Stimulated activated CD8-positive, alpha-beta memory T cell treated with anti-CD3 and anti-CD28 coated beads, Interleukin-4, amount 100 ng/mL, for 4 hours (primary cell): ENCODE measurements around the gene C17orf50.

Experiments
- DNase-seq, 2 donors: peaks; one replicate each; pipeline ENCODE4 v3.0.0-alpha.2; 2020; ENCODE audit warnings: low read depth in 2 of 2, low spot score in 1 of 2

Gene C17orf50

DNA sequence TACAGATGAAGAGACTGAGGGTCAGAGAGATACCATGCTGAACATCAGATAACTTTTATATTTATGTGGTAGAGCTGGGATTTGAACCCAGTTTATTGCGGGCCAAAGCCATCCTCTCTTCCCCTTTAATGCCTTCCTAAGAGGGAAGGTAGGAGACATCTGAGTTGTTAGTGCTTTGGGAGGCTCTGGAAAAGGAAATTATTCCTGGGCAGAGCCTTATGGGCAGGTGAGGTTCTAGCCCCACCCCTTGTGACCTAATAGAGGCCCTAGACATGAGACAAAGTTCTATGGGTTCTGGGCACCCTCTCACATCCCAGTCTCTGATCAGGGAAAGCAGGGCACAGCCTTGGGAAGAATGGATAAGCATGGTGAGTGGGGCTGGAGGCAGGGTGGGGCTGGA is at the start of gene C17orf50:
TSS of gene C17orf50 (plus strand) at position 301 of the 400 bp plus-strand sequence. CDS start at position 356, 55 bp downstream.
- DNase-seq, result no peak

DNA sequence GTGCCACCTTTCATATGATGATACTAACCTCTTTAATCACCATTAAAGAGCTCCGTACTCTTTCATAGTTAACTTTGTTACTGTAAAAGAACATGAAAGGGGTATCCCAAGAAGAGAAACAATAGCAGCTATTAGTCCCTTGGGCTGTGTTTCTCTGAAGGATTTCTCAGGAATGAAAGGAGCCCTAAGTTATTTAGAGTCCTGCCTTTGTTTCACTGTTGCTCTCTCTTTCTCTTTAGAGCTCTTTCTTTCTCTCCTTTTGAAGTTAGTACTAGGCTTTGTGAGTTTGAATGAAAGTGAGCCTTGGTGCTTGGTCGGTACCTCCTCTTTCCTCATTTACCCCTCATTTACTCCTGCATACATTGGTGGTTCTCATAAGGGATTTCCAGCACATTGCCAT is 49.7 kb upstream of the C17orf50 start:
- DNase-seq, result no peak

DNA sequence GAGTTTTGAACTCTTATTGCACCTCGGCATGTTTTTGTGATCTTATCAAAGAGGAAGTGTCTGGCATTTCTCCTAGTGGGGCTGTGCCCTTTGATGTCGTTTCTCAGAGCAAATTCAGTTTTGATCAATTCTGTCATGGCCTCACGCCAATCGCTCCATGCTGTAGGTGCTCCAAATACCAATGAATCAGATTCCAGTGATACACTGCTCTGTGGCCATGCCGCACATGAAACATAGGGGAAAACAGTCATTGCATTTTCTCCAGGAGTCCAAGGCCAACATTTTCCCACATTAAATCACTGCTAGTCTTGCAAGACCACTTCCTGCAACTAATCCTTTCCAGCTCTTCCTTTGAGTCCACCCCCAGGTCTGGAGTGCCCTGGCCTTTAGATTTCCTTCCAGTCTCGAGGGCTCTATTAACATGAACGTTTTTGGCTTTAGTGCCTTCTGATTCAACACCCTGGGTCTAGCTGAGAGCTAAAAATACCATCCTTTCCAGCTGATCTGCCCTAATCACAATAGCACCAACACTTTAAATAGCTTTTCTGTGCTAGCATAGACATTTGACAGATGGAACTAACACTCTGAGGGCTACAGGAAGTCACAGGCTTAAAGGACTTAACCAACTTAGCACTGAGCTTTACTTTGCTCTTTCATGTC is 47.5 kb upstream of the C17orf50 start:
- no peak for DNase-seq

DNA sequence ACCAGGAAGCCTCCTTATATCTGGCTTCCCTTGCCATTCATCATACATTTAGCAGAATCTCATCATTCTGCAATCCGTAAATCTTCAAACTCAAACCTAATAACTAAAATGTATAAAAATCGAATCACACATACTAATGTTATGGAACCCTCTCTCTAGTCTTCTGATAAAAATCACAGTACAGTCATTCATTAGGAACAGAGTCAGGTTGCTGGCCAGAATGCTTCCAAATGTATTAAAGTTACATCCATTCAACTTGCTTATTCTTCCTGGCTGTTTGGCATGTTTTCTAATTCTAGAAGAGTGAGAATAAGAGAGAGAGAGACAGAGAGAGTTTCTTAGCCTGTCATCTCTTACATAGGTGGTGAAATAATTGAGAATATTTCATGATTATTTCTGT is 45.7 kb upstream of the C17orf50 start:
- no peak for DNase-seq

DNA sequence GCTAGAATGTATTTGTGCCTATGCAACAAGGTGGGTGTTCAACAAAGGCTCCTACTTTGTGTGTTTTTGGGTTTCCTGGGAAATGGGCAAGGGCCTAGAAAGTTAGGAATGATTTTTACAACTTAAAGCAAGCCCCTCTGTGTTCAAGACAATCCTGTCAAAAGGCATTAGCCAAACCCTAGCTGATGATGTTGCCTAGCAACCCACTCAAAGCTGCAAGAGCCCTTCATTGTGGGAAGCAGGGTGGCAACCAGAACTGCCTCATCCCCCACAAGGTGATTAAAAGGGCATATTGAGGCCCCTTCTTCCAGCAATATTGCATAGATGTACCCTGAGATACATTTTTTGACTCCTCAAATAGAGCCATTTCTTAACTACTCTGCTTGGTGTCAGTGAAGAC is 45.3 kb upstream of the C17orf50 start:
- DNase-seq, result no peak

DNA sequence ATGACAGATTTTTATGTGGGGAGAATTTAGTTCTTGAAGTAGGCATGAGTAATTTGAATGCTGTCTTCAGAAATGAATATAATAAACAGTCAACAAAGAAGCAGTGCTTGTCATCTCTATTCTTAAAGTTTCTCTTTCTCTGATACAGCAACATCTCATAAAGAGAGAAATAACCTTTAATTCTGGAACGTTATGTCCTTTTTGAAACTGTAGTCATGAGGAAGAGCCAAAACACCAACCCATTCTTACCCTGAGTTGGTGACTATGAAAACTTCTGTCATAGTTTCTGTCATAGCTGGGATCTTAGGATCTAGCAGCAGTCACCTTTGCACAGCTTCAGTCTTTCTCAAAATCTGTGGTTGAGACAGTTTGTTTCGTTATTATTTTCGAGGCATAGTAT is 44.5 kb upstream of the C17orf50 start:
- no peak for DNase-seq

DNA sequence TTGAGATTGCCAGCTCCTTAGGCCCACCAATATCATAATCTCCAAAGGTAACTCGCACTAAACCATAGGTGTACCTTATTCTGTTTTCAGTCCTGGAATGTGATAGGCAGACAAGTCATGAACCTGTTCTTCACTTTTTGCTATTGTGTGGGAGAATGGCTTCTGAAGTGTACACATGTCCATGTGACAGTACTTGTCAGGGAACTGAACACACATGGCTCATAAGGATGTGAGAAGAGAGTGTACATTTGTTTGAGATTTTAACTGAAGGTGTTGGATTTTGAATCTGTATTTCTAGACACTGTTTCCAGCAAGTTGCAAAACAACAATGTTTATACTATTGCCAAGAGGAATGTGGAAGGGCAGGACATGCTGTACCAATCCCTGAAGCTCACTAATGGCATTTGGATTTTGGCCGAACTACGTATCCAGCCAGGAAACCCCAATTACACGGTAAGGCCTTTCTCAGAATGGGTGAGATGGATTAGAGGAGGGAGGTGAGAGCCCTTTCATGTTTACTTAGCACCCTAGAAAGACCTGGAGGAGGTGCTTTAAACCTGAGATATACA is 43.7 kb upstream of the C17orf50 start:
- no peak for DNase-seq

DNA sequence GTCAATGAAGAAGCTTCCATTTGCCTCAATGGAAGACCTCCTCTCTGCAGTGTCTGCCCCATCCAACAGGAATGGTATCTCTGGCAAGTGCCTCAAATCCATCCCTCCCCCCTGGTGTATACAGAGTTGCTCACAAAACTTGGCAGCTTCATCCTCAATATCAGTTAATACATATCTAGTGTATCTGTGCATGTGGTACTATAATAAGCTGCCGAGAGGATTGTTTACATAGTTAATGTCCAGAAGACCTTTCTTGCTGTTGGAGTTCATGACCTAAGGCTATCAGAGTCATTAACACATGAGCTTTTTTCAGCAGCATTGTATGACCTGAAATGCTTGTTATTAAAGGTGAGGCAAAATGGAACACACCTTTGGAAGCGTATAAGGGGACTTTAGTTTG is 43.2 kb upstream of the C17orf50 start:
- no peak for DNase-seq

DNA sequence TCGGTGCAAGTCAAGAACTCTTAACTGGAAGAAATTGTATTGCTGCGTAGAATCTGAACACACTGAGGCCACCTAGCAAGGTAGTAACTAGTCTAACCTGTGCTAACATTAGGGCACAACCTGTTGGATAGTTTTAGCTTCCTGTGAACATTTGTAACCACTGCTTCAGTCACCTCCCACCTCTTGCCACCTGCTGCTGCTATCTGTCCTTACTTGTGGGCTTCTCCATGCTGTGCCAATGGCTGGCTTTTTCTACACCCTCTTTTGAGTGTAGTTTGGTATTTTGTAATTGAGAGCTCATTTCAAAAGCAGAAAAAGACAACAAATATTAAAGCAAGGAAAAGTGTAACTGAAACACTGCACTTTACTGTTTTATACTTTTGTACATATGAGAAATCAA is 37.0 kb upstream of the C17orf50 start:
- DNase-seq, result no peak

DNA sequence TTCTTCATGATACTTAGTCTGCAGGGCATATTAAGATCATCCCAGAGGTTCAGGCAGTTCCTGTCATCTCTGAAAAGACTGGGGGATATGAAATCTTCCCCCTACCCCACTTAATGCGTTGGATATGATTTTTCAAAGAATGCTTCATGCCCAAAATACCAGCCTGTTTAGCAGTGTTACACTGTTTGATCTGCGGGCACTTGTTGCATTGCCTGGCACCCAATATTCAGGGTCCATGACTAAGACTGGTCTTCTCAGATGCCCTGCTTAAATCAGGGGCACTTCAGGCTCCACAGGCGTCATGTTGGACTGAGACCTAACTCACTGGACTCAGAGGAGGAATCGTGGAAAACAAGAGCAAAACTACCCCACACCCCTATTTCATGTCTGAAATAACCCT is 35.6 kb upstream of the C17orf50 start:
- DNase-seq, result no peak

DNA sequence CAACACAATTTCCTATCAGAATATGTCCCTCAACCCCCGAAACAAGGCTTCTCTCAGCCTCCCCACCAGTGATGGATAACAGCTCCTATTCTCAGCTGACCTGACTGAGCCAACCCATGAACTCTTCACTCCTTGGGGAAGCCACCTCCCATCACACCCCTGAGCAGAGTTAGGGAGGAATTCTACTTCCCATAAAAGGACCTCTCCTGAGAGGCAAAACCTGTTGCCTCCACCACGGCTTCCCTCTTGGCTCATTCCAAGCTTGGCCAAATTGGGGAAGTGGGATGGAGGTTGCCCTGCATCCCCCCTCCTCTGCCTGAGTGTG is 34.9 kb upstream of the C17orf50 start:
- no peak for DNase-seq

DNA sequence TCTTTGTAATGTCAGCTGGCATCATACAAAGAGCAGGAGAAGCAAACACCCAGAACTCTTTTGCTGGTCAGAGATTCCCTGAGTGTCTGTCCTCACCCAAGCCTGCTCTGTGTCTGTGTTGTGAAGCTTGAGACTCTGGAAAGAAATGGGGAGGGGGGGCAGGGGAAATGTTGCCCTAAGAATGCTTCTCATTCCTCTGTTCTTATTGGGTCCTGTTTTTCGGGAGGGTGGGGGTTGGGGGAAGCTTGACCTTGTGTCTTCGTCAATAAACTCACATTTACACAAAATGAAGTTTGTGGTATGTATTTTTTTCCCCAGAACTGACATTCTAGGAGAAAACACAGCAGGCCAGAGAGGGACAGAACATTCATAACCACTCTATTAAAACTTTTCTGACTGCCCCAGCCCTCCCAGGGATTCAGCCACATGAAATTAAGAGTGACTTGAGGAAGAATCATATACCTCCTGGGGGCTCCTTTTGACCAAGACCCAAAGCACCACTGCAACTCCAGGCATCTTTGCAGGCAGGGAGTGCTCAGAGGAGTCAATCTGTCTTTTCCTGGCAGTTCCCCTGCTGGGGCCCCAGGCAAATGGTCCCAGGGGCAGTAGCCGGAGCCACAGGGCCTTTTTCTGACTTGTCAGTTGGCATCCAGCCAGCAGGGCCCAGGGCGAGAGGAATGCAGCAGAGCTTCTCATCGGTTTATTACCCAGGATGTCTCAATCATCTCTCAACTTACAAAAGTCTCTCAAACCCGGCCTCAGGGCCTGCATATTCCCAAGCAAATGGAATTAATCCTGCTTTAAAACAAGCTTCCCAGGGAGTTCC is 34.3 kb upstream of the C17orf50 start:
- no peak for DNase-seq

DNA sequence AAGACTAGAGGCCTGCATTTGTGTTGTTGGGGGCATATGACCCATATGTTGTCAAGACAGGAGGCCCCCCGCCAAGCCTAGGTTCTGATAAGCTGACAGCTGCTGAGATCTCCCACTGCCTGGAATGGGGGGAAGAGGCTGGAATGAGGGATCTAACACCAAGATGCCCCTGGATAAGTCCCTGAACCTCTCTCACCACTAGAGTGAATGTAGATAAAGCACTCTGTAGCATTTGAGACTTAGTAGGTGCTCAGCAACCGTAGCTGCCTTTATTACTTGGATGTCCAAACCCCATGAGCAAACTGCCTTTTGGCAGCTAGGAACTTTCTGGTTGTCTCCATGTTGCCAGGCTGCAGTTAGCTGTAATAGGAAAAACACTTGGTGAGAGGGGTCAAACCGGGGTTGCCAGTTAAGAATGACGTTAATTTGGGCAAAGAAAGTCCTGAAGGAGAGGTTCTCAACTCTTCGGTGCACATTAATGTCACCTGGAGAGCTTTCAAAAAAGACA is 33.7 kb upstream of the C17orf50 start:
- no peak for DNase-seq

DNA sequence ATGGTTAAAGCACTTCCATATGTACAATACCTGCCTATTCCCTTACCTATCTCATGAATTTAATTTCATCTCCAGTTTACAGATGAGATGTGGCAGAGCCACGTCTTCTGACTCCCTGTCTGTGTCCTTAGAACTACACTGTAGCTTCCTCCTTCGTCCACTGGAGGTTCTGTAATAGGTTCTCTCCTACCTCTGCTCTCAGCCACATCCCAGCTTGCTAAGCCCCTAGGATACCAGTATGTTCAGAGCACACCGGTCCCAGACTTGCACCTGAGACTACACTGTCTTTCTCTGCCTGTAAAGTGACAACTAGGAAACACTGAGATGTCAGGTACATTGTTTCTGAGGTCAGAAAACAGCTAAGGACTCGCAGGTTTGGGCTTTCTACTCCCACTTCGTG is 33.1 kb upstream of the C17orf50 start:
- no peak for DNase-seq

DNA sequence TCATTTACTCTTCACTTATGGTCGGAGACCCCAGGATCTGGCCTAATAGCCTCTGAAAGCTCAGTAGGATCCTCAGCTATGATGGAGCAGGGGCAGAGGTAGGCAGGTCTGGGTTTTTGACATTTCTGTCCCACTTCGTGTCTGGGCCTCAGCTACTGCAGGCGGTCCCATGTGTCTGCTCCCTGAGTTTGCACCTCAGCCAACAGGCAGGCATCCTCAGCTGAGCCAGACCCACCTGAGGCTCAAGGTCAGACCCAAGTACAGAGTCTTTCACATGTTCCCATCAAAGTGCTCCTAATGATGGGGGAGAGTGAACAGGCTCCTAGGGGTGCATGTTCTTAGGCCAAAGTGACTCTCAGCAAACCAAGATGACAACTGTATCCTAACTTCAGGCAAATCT is 32.1 kb upstream of the C17orf50 start:
- DNase-seq, result no peak

DNA sequence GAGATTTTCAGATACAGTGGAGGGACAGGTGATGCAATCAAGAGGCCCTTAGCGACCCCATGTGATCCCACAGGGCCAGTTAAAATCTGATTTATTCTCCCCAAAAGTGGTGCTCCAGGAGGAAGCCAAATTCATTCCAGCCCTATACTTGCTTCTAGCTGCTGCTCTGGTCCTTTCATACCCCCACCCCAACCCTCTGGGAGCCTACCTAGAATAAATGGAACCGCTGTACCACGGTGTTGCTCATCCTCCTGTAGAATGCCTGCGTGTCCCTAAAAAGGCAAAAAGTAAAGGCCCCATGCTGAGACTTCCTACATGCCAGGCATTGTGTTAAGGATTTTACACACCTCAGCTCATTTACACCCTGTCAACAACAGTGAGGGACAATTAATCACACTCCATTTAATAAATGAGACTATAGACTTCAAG is 31.3 kb upstream of the C17orf50 start:
- DNase-seq, result no peak

DNA sequence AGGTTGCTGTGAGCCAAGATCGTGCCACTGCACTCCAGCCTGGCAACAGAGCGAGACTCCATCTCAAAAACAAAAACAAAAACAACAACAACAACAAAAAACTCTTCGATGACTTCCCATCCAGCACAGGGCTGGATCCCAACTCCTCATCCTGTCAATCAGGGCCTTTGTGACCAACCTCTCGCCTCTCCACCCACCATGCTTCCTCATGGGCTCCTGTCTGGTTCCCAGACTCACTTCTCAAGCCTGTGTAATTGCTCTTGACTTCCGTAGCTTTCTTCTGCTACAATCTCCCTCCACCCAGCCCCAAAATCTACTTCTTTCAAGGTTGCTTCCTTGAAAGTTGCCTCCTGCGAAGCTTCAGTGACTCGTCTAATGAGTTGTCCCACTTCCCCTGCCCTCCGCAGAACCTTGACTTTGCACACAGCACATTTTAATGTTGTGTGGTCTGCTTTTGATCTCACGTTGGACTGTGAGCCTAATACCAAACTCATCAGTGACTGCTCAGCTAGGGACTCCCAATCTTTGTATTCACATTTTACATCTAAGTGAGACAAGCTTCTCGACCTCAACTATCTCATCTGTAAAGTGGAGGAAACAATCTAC is 30.2 kb upstream of the C17orf50 start:
- DNase-seq, result no peak

DNA sequence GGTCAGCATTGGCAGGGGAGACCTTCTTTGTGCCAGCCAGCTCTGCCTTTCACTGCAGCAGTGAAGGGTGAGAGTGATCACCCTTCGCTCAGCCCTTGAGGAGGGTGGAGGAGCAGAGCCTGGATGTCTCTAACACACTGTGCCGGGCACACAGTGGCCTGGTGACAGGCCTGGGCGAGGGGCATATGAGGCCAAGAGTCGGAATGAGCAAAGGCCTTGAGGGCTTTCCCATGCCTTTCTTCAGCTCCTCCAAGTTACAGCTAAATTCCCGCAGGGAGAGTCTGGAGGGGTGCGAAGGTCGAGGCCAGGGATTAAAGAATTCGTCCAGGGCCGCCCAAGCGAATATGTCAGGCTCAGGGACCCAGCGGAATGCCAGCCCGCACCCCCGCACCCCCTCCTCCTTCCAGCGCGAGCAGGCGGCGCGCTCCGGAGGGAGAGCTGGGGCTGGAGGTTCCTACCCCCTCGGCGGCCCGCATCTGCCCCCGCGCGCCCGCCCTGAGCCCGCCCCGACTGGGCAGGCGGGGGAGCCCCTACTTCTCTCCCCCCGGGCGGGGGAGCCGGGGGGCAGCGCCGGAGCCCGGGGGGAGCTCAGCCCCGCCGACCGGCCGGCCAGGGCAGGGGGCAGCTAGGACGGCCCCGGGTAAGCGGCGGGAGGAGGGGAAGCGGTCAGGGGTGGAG is 29.3 kb upstream of the C17orf50 start, which contains the start of gene RASL10B:
TSS of gene RASL10B (plus strand) at position 401 of the 678 bp plus-strand sequence. CDS start 3,546 bp downstream, outside the sequence.
- DNase-seq, result peak in 1 of 2 donors; percentile 36

DNA sequence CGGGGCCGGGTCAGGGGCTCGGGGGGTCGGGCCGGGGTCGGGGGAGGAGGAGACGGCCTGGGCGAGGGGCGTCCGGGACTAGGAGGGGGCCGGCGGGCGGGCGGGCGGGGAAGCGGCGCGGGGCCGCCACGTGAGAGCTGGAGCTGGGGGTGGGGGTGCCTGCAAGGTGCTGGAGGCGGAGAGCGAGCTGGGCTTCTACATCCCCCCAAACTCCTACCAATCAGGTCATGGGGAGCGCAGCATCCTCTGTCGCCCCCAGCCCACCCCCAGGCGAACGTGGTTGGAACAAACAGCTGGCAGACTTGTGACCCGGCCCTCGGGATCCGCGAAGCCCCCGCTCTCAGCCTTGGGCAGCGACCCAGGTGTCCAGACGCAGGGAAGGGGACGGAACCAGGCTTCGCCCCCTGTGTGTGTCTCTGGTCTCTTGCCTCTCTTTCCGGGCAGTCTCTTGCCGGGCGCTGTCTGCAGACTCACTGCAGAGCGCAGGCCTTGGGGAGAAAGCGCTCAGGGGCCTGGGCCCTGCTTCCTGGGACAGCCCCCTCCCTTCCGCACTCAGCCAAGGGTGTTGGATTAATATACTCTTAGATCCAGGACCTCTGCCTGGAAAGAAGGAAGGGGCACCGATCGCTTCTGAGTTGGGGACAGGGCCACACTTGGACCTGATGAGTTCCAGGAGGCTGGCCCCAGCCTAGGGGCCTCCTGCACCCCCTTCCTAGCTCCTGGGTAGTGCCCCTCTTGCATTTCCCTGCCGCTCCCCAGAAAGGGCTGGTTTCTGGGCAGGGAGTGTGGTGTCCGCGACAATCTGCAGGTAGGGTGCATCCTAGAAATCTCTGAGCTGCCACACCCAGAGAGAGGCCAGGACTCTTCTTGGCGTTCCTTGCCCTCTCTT is 28.5 kb upstream of the C17orf50 start:
- no peak for DNase-seq

DNA sequence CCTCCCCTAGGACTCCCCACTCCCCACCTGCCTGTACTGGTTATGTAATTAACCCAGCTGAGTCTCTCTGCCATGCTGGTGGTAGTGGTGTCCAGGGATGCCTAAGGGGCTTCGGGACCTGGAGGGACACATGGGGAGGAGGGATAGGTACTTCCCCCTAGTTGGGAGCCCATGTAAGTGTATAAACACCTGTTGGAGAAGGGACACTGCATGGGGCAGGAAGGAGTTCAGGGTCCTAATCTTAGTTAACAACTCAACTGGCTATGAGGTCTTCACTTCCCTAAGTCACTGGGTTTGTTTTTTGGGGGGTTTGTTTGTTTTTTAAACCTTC is 27.9 kb upstream of the C17orf50 start:
- DNase-seq, result no peak
